ENCODE data around the gene SRRM2.

SRRM2 gene

DNA sequence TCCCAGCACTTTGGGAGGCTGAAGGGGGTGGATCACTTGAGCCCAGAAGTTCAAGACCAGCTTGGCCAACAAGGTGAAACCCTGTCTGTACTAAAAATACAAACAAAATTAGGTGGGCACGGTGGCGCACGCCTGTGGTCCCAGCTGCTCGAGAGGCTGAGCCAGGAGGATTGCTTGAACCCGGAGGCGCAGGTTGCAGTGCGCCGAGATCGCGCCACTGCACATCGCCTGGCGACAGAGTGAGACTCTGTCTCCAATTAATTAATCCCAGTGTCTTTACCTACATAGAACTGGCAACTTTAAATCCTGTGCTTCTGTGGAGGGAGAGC lies 26.2 kb downstream of the SRRM2 start:
- no peak for DNase-seq

DNA sequence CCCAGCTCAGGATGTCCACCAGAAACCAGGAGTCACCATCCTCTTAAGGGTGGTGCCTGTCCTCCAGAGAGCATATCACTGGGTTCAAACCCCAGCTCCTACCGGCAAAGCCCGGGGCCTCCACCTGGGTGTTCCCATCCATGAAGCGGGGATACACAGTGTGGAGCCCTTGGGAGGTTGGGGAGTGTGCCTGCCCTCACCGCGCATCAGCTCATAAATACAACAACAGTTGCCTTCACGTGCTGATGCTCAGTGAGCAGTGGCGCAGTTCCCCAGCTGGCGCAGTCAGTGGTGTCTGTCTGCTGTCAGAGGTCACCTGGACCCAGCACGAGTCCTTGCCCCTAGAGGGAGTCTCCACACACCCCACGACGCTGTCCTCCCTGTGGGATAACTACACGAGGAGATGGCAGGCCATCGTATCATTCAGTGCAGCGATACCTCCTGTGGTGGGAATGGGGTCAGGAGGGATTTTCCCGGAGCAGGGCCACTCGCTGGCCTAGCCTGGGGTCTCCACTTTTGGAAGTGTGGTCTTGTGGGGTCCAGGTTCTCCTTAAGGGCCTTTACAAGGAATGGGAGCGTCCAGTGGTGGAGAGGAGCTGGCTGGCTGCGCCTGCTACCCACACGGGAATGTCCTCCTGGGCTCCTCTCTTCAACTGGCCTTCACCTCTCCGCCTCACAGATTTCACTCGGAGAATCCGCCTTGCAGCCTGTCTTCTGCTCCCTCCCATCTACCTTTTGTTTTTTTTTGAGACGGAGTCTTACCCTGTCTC lies 26.9 kb downstream of the SRRM2 start:
- no peak for DNase-seq

DNA sequence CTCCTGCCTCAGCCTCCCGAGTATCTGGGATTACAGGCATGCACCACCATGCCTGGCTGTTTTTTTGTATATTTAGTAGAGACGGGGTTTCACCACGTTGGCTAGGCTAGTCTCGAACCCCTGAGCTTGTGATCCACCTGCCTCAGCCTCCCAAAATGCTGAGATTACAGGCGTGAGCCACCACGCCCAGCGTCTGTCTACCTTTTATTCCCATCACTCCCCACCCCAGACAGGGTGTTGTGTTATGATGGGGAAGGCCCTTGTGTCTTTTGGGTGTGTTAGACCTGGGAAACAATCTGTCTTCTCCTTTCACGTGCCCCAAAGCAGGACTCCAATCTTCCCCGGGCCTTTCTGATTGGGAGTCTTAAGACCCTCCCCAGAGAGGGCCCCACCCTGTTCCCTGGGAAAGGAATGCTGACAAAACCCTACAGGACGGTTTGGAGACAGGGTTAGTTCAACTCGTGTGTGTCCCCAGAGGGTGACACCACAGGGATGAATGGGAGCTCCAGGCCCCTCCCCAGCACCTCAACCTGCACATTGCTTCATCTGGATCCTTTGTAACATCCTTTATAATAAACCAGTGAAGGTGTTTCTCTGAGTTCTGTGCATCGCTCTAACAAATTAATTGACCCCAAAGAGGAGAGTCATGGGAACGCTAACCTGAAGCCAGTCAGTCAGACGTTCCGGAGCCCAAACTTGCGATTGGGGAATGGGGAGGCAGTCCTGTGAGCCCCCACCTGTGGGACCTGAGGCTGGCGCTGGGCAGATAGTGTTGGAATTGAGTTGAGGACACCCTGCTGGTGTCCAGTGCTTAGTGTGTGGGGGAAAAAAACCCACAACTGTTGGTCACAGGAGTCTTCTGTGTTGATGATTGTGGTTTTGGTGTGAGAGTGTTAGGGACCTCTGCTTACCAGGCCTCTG lies 27.8 kb downstream of the SRRM2 start:
- no peak for DNase-seq

DNA sequence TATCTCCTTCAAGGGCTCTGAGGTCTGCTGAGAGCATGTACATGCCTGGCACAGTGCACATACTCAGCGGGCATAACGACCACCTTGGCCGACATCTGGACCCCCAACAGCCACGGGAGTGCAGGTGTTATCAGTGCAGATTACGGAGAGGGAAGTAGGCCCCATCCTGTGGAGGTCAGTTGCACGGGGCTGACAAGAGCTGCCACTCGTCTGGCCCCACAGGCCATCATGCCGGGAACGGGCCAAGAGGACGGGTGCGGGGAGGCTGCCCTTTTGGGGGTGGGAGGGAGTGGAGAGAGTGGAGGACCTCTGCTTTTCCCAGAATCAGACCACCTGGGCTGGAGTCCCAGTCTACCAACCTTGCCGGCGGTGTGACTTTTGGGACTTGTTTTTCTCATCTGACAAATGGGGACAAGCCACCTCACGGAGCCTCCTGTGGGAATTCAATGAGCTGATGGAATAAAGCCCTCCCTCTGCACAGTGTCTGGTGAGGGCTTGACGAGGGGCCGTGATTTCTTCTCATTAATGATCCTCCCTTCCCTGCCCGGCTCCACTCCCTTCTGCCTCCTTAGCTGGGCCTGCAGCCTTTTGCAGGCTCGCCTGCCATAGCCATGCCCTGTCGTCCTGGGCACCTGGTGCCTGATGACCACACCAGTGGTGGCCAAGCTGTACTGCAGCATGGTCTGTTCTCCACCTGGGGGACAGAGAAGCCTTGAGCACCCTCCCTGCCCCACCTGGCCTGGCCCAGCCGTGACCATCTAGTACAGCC lies 30.3 kb downstream of the SRRM2 start:
- DNase-seq = no peak

DNA sequence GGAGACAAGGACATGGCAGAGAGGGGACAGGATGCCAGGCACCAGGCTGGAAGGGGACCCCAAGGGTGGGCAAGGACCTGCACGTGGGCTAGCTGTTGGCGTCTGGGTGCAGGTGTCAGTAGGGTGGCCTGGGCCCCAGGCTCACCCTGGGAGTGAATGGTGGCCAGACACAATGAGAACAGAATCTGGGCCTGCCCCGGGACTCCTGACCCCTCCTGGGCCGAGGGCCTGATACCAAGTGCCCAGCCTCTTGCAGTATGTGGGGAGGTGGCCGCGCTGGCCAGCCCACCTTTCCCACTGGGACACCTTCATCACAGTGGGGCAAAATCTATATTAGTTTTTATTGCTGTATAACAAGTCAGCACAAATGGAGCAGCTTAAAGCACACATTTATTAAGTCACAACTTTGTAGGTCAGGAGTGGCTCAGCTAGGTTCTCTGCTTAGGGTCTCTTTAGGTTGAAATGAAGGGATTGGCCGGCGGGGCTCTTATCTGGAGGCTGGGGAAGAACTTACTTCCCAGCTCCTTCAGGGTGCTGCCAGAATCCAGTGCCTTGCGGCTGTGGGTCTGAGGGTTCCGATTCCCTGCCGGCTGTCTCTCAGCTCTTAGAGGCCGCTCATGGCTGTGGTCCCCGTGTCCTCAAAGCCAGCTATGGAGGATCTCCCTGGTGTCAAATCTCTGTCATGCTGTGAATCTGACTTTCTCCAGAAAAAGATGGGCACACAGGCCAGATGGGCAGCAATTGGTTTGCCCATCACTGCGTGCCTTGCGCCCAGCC lies 31.3 kb downstream of the SRRM2 start:
- DNase-seq = no peak

DNA sequence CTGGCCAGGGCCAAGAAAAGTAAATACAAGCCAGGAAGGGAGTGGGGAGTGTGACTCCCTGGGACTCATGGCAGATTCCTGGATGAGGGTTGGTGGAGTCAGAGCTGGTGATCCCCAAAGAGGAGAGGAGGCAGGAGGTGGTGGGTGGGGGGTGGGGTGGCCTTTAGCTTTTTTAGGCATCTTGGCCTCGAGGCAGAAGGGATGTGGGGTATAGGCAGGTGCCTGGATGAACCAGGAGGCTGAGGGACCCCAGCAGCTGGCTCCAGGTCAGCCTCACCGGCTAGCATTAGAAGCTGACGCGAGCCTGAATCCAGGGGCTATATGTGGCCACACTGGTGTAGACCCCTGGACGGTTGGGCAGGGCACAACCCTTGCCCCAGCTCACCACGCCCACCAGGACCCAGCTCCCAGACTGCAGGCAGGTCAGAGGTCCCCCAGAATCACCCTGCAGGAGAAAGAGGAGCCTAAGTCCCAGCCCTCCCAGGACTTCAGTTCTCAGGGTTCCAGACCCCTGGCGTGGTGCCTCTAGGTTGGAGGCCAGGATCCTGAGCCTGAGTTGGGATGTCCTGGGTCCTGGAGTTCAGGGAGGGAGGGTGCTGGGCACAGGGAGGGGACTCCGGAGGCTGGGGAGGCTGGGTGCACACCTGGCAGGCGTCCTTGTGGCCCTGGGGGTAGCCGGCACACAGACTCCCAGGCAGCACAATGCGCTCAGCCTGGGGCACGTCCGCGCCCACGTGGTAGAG lies 32.1 kb downstream of the SRRM2 start:
- no peak for DNase-seq

DNA sequence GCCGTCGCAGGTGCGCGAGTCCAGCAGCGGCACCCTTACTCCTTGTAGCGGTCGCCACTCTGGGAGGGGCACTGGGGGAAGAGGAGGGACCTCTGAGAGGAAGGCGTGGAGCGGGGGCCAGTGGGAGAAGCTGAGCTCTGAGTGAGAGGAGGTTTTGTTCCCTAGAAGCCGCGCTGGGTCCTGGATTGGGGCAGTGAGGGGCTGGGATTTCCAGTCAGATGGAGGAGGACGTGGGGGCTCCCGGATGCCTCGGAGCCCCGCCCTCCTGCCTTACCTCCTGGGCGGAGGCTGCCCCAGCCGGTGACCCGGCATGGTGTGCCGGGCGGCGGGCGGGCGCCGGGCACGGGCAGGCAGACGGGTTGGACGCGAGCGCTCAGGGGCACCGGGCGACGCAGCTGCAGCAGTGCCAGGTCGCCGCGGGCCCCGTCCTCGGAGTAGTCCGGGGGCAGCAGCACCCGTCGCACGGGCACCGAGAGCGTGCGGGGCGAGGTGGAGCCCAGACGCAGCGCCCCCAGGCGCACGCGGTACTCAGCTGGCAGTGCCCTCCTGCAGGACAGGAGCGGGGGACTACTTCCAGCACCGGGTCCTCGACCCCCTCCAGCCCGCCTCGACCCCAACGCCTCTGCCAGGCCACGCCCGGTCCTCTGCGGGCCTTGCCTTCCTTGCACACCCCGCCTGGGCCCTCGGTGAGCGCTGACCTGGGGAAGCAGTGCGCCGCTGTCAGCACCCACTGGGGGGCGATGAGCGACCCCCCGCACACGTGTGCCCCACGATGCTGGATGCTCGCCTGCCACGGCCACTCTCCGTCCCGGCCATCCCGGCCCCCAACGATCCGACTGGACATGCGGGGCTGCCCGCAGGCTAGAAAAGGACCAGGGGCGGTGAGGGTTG lies 32.9 kb downstream of the SRRM2 start:
- peak; percentile 33 for DNase-seq

DNA sequence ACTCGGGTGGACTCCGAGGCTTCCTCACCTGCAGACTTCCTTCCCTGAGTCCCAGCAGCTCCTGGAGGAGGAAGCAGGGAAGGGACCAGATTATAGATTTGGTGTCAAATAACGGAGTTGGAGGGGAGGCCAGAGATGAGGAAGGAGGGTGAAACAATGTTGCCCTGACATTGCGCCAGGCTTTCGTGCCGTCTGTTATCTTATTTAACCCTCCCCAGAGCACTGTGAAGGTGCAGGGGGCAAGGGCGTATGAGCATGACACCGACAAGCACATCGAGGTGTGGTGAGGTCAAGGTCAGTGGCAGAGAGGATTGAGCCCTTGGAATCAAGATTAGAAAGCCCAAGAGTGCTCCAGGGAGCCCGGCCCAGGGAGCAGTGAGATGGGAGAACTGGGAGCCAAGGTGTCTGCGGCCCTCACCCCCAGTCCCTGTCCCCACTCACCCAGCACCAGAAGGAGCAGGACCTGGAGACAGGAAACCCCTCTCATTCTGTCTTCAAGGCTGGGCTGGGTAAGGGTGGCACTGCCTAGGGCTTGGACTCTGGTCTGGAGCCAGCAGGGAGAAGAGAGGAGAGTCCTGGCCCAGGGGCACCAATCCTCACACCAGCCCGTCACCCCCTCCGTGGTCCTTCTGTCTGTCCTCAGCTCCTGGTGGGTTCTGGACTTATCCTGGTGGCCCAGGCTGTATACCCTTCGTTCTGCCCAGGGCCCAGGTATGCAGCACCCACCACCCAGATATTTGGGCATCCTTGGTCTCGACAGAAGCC lies 33.8 kb downstream of the SRRM2 start:
- DNase-seq = no peak

DNA sequence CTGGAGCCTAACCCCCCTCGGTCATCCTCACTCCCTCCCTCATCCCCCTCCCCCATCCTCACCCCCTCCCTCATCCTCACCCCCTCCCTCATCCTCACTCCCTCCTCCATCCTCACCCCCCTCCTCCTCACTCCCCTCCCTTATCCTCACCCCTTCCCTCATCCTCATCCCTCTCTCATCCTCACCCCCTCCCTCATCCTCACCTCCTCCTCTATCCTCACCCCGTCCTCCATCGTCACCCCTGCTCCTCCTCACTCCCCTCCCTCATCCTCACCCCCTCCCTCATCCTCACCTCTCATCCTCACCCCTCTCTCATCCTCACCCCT lies 34.4 kb downstream of the SRRM2 start:
- no peak for DNase-seq

DNA sequence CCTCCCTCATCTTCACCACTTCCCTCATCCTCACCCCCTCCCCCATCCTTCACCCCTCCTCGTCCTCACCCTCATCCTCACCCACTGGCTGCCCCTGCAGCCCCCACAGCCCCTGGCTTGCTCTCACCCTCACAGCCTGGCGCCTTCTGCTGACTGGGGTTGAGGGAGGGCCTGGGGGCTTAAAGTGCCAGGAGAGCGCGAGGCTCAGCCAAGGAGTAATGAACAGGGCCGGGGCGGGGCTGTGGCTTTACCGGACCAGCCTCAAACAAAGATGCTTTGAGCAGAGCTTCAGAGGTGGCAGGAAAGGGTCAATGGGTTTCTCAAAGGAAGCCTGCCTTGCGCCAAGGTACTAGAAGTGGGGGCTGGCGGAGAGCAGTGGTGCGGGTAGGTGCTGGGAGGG lies 35.0 kb downstream of the SRRM2 start, which contains the start of gene PRSS33:
Gene PRSS33 (minus strand): TSS at position 155 of the 400 bp plus-strand sequence. CDS start 1,013 bp downstream, outside the sequence.
- no peak for DNase-seq

DNA sequence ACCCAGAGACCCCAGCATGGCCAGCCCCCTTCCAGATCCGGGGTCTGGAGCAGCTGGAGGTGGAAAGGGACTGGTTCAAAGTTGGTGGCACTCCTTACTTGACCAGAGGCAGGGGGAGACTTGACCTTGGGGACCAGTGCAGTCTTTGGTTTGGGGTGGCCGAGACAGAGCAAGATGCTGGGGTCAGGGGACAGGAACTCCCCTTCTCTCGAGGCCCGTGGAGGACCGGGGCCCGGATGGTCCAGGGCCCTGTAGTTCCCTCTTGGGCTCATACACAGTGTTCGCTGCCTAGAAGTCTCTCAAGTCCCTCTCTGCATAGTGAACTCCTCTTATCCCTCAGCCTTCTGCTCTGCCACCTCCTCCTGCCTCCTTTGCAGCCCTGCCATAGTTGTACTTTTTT lies 35.5 kb downstream of the SRRM2 start:
- DNase-seq = no peak

DNA sequence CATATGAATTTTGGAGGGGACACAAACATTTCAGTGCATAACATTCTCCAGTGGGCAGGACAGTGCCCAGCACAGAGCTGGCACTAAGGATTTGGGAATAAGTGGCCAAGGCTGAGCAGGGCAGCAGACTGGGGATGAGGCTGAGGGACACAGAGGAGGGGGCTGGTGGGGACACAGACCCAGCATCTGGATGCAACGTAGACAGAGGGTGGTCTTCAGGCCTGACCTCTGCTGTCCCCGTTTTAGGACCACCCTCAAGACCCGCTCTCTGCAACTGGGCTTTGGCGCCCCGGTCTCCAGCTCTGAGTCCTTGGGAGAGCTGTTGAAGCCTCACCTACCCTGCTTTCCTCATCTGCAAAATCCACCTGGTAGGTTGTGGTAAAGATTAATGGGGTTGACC lies 38.2 kb downstream of the SRRM2 start:
- DNase-seq = no peak

DNA sequence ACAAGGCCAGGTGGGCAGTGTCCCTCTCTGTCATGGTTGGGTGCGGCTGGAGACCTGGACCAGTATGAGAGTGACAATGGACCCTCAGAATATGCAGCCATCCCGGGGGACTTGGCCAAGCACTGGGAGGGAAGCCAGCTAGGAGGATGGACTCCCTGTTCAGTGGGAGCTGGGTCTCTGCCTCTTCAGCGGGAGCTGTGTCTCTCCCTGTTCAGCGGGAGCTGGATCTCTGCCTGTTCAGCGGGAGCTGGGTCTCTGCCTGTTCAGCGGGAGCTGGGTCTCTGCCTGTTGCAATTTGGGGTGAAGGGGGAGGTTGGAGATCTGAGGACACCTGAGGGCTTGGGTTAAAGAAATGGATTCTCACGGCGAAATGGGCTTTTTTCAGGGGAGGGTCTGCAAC lies 38.7 kb downstream of the SRRM2 start:
- no peak for DNase-seq

DNA sequence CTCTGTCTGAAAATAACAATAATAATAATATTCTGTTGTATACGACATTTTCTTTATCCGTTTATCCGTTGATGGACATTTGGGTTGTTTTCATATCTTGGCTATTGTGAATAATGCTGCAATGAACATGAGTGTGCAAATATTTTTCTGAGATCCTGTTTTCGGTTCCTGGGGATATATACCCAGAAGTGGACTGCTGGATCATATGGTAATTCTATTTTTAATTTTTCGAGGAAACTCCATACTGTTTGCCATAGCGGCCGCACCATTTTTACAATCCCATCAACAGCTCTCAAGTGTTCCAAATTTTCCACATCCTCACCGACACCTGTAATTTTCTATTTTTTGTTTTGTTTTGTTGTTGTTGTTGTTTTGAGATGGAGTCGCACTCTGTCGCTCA lies 40.5 kb downstream of the SRRM2 start:
- DNase-seq = no peak

DNA sequence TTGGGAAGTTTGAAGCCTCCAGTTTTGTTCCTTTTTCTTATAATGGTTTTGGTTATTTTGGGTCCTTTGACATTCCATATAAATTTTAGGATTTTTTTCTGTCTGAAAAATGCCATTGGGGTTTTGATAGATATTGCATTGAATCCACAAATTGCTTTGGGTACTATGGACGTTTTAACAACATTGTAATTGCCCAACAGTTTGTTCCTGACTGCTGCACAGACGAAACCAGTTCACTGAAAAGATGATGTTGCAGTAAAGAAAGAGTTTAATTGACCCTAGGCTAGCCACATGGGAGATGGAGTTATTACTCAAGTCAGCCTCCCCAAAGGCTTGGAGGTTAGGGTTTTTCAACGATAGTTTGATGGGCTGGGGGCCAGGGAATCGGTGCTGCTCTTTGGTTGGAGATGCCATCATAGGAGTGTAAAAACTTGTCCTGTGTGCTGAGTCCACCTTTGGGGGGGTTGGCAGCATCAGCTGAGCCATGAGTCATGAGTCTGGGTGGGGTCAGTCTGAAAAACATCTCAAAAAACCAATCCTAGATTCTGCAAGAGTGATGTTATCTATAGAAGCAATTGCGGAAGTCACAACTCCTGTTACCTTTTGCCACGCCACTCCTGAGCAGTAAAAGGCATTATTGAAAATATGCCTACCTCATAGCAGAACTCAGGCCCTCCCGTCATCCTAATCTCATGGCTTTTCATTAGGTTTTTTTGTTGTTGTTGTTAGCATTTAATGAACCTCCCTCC lies 43.1 kb downstream of the SRRM2 start:
- no peak for DNase-seq

DNA sequence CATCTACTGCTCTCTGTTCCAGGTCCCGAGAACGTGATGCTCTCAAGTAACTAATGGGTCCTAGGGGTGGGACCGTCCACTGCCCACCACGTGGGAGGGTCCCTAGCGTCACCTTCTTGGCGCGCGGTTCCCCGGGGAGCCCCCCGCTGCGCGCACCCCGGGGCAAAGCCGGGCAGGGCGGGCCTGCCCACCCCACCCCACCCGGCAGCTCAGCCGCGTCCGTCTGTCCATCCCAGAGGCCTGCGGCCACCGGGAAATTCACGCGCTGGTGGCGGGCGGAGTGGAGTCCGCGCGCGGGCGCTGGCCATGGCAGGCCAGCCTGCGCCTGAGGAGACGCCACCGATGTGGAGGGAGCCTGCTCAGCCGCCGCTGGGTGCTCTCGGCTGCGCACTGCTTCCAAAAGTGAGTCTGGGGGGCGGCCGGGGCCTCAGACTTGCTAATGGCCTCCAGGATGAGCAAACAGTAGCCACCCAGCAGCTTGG lies 46.3 kb downstream of the SRRM2 start:
- no peak for DNase-seq

DNA sequence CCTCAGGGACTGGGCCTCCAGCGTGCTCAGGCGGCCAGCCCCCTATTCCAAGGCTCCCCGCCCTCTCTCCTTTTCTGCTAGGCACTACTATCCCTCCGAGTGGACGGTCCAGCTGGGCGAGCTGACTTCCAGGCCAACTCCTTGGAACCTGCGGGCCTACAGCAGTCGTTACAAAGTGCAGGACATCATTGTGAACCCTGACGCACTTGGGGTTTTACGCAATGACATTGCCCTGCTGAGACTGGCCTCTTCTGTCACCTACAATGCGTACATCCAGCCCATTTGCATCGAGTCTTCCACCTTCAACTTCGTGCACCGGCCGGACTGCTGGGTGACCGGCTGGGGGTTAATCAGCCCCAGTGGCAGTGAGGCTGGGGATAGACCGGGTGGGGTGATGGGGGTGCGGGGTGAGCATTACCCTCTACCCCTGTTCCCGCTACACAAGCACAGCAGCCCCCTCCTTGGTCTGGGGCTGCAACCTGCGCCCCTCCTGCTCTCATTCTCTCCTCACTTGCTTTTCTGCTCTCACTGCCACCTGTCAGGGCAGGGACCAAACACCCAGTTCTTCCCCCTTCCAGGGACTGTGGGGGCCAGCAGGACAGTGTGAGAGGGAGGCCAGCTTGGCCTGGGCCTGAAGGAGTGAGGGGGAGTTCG lies 46.9 kb downstream of the SRRM2 start:
- no peak for DNase-seq

DNA sequence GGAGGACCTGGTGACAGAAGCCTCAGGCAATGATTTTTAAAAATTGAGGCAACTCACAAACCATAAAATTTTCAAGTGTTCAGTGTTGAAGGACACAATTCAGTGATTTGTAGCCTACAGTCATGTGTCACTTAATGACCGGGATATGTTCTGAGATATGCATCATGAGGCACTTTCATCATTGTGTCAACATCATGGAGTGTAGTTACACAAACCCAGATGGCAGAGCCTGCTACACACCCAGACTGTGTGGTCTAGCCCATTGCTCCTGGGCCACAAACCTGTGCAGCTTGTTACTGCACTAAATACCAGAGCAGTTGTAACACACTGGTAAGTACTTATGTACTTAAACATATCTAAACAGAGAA lies 47.4 kb downstream of the SRRM2 start:
- DNase-seq = no peak

Data from stimulated activated CD4-positive, alpha-beta T cell treated with anti-CD3 and anti-CD28 coated beads, Interleukin-4, amount 100 ng/mL, for 24 hours (primary cell).